Right lobe of liver (tissue), 6 donors: Measurements from ENCODE around the gene CCDC15. TPM values are rescaled to one million over a fixed set of nuclear protein-coding genes. Genes with fewer than 3 reads are reported as not detected.

Experiments
- ATAC-seq, 4 donors: fragments of 200-7000 bp; cut with Tn5 transposase; one replicate each; pipeline ENCODE4 v1.9.1; 2020; ENCODE audit warnings: mild to moderate bottlenecking in 4 of 4, moderate library complexity in 4 of 4
- DNase-seq, 3 donors: peaks; one replicate each; pipeline ENCODE4 v3.0.0-alpha.2; 2020
- H3K27ac ChIP-seq, 3 donors: fragments of 200-600 bp; one replicate each; pipeline ENCODE4 v1.8.0; 2022
- H3K27me3 ChIP-seq, 2 donors: fragments of 200-600 bp; one replicate each; pipeline ENCODE4 v1.8.0; 2022
- H3K36me3 ChIP-seq, 4 donors: fragments of 200-600 bp; sonication (generic) in 1 of 4; one replicate each; pipeline versions ENCODE4 v1.5.1 to v1.8.0; 2017 to 2022; ENCODE audit warnings: control low read depth in 1 of 4
- H3K4me1 ChIP-seq, 4 donors: fragments of 200-600 bp; sonication (generic) in 1 of 4; one replicate each; pipeline versions ENCODE4 v1.5.1 to v1.8.0; 2017 to 2022; ENCODE audit warnings: control low read depth in 1 of 4
- H3K4me3 ChIP-seq, 3 donors: fragments of 200-600 bp; one replicate each; pipeline ENCODE4 v1.8.0; 2022
- H3K9me3 ChIP-seq, 4 donors: fragments of 200-600 bp; sonication (generic) in 1 of 4; one replicate each; pipeline versions ENCODE4 v1.5.1 to v1.8.0; 2017 to 2022; ENCODE audit warnings: control low read depth in 1 of 4
- CTCF ChIP-seq, 4 donors: fragments of 200-600 bp in 3 of 4; fragments of 450-650 bp in 1 of 4; IDR thresholded peaks; one replicate each; pipeline versions ENCODE4 v1.5.1 to v1.8.0; 2016 to 2022; ENCODE audit warnings: antibody characterized with exemption in 4 of 4, mild to moderate bottlenecking in 2 of 4
- POLR2A ChIP-seq: fragments of 450-650 bp; IDR thresholded peaks from one replicate; pipeline ENCODE4 v1.6.1; 2017; ENCODE audit warnings: antibody characterized with exemption, mild to moderate bottlenecking
- WGBS: methylation state at CpG from one replicate; pipeline ENCODE4 v1.1.6; 2018; ENCODE audit warnings: low coverage, low lambda C conversion rate; ENCODE audit not compliant: insufficient coverage; ENCODE audit errors: missing lambda C conversion rate; 5-methylcytosine and 5-hydroxymethylcytosine counted together
- intact Hi-C, 2 donors: fragments of 100-400 bp; cut with DNase I; formaldehyde crosslinking; loops; one replicate each; pipeline versions ENCODE4 v1.11.2 to v1.14.1; 2022
- total RNA-seq, 6 experiments: library from RNA; depleted of rRNA in 2 of 6; stranded (reverse); fragments of >200 nt in 2 of 6; fragmentation: NEBNext Ultra II Directional in 3 of 6; extraction: Animal tissue kit (Norgen Biotek cat#: 25700) in 3 of 6; gene quantifications; one replicate each; pipeline versions ENCODE4 v1.1.0 to v1.2.4, GENCODE V29; 2016 to 2023
- donor health status: DM: no; HTN: yes; CAD: no.
- donor health status: DM: no; HTN: no; CAD: no.
- donor health status: DM: no; HTN: no; CAD: no.
- donor health status: DM: no; HTN: yes; CAD: no.
- donor health status: DM: no; HTN: yes; CAD: no.

CCDC15 gene
- total RNA-seq, 6 experiments from 2014 or later = 0.57 to 1.8 (median 0.70) TPM

- TF ChIP-seq CTCF (IDR thresholded peaks at IDR 0.05) (no peak), POLR2A (no peak)
- H3K36me3 ChIP-seq = no peaks in the 10 kb centered on the region
- intact Hi-C loops = loop anchor here in 1 of 2 donors (10.0 kb wide), 2 partner anchors 64 to 324 kb away; no protein-coding TSS in a partner anchor
Observed at GRCh38 chr11:125081098-125081798, 127.2 kb downstream of the CCDC15 start.

GRCh38 chr11:125082040-125082439 is 128.0 kb downstream of the CCDC15 start:
- DNase-seq (no peak), ATAC-seq (no peak)
- Histone ChIP-seq H3K36me3 (no peaks in the 10 kb centered on the region), H3K4me1 (no peaks in the 10 kb centered on the region), H3K4me3 (no peak overlapping the region), H3K27ac (no peak overlapping the region), H3K27me3 (no peaks in the 10 kb centered on the region), H3K9me3 (no peaks in the 10 kb centered on the region)
- TF ChIP-seq CTCF (IDR thresholded peaks at IDR 0.05) (no peak), POLR2A (no peak)
- intact Hi-C loops = loop anchor here in 1 of 2 donors (10.0 kb wide), 2 partner anchors 63 to 323 kb away; no protein-coding TSS in a partner anchor
- 65% methylated on average over 2 of the region's 5 CpGs for WGBS

More at GRCh38 chr11:125081098-125081798, 127.2 kb downstream of the CCDC15 start:
- no peaks in the 10 kb centered on the region for H3K4me1 ChIP-seq
- H3K27me3 ChIP-seq = no peaks in the 10 kb centered on the region
- no peaks in the 10 kb centered on the region for H3K9me3 ChIP-seq
- WGBS = no CpG with 5 or more reads among the region's 14 CpGs
- DNase-seq = no peak
- H3K27ac ChIP-seq = no peak overlapping the region
- no peak overlapping the region for H3K4me3 ChIP-seq
- no peak for ATAC-seq

- no peaks in the 10 kb centered on the region for H3K27me3 ChIP-seq
- H3K9me3 ChIP-seq = no peaks in the 10 kb centered on the region
- no peak overlapping the region for H3K27ac ChIP-seq
- no peak overlapping the region for H3K4me3 ChIP-seq
- TF ChIP-seq POLR2A = no peak
- no peak for TF ChIP-seq CTCF (IDR thresholded peaks at IDR 0.05)
- ATAC-seq (no peak), DNase-seq (no peak)
- WGBS = 68% methylated on average over 4 of the region's 10 CpGs
- H3K4me1 ChIP-seq = no peaks in the 10 kb centered on the region
- intact Hi-C loops = loop anchor here in 1 of 2 donors (10.0 kb wide), 2 partner anchors 62 to 322 kb away; no protein-coding TSS in a partner anchor
- no peaks in the 10 kb centered on the region for H3K36me3 ChIP-seq
Observed at GRCh38 chr11:125082611-125083311, 128.8 kb downstream of the CCDC15 start.

- Histone ChIP-seq H3K36me3 (no peaks in the 10 kb centered on the region), H3K4me3 (no peak overlapping the region), H3K27ac (no peak overlapping the region), H3K4me1 (no peaks in the 10 kb centered on the region), H3K27me3 (no peaks in the 10 kb centered on the region), H3K9me3 (no peaks in the 10 kb centered on the region)
- intact Hi-C loops = loop anchor here in 1 of 2 donors (10.0 kb wide), 2 partner anchors 61 to 321 kb away; no protein-coding TSS in a partner anchor
- no peak for TF ChIP-seq CTCF (IDR thresholded peaks at IDR 0.05)
- no peak for TF ChIP-seq POLR2A
- ATAC-seq = no peak
- WGBS = 89% methylated on average over 2 of the region's 11 CpGs
- DNase-seq = no peak
Observed at GRCh38 chr11:125083312-125084056, 129.5 kb downstream of the CCDC15 start.
